ENCODE measurements around the gene FAM20A.

Gene FAM20A

DNA sequence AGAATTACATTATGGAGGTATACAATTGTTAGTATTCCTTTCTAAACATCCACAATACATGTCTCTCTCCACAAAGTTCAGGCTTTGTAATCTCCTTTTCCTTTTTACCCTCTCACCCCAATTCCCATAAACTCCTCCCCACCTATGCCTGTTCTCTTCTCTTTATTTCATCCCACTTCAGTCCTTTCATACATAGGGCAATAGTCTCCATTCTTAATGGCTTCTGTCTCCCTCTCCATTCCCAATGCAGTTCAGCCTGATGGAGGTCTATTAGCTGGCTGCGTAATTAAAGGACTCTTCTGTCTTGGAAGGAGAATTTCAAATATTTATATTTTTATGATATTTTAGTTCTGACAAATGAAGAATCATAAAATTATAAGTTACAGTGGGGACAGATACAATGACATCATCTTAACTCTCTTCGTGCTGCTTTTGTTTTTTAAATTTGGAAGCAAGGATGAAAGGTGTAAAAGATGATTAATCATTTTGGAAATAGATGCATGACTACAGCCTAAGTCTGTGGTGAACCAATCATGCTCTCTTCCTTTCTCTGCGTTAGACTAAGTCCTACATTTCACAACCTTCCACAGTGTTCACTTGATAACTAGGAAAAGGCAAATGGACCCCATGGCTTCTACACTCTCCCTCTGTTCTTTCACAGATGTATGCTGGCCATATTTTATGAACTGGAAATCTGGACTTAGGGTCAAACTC, 11.2 kb upstream of the FAM20A start:
- DNase-seq, result no peak
- intact Hi-C loops (cut with DNase I), result no loop called here

GRCh38 chr17:68611353-68612208, 10.4 kb upstream of the FAM20A start:
- intact Hi-C loops (cut with DNase I), result no loop called here
- no peak for DNase-seq

- intact Hi-C loops (cut with DNase I), result no loop called here
- DNase-seq, result no peak
These were observed 9.4 kb upstream of the FAM20A start for GRCh38 chr17:68610554-68610953.

DNA sequence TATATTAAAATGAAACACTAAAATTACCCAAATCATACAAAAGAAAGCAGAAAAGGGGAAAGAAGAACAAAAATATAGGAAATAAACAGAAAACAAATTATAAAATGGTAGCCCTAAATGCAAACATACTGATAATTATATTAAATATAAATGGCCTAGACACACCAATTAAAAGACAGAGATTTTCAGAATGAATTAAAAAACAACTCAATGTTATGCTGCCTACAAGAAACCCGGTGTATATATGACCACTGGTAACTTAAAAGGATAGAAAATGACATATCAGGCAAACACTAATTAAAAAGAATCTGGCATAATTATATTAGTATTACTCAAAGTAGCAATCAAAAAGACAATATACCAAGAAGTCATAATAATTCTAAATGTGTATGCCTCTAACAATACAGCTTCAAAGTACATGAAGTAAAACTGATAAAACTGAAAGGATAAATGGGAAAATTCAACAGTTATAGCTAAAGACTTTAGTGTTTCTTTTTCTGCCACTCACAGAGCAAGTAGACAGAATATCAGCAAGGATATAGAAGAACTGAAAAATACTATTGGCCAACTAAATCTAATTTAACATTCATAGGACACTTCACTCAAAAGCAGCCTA, 7.5 kb upstream of the FAM20A start:
- intact Hi-C loops (cut with DNase I), result no loop called here
- no peak for DNase-seq

DNA sequence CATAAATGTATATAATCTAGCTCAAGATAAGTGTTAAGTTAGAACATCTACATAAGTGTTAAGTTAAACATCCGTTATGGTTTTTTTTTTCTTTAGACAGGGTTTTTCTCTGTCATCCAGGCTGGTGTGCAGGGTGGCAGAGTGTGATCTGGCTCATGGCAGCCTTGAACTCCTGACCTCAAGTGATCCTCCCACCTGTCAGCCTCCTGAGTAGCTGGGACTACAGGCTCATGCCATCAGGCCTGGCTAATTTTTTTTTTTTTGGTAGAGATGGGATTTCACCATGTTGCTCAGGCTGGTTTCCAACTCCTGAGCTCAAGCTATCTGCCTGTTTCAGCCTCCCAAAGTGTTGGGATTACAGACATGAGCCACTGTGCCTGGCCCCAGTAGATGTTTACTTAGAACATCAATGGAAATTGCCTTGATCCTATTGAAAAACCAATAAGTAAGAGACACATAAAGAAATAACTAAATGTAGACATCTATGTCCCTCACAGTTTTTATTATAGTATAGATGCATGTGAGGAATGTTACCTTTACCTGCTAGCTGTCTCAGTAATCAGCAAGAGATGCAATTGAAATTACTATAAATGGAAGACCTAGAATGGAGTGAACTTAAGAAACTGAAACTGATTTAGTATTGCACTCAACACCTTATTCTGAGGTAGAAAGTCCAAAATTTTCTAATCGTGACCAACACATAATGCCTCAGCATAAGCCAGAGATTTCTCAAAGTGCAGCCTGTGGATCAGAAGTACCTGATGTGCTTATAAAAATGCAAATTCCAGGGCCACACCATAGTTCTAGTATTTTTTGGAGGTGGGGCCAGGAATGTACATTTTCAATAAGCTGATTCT, 5.5 kb upstream of the FAM20A start:
- no peak for DNase-seq
- intact Hi-C loops (cut with DNase I), result no loop called here

- no peak for DNase-seq
- intact Hi-C loops (cut with DNase I), result no loop called here
These were observed 4.7 kb upstream of the FAM20A start for GRCh38 chr17:68605914-68606313.

DNA sequence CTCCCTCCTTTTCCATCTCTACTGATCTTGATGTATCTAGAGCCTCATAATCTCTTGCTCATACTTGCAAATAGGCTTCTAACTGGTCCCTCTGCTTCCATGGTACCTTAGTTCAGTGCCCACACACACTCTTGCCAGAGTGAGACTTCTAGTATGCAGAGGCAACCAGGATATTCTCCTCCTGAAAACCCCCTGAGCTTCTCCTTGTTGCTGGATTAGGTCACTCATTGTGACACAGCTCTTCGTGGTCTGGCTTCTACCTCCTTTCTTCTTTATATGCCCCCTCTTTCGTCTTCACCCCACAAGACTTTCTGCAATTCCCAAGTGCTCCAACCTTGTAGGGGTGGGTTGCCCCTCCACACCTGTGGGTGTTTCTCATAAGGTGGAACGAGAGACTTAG, 2.5 kb upstream of the FAM20A start:
- intact Hi-C loops (cut with DNase I), result no loop called here
- DNase-seq, result no peak

DNA sequence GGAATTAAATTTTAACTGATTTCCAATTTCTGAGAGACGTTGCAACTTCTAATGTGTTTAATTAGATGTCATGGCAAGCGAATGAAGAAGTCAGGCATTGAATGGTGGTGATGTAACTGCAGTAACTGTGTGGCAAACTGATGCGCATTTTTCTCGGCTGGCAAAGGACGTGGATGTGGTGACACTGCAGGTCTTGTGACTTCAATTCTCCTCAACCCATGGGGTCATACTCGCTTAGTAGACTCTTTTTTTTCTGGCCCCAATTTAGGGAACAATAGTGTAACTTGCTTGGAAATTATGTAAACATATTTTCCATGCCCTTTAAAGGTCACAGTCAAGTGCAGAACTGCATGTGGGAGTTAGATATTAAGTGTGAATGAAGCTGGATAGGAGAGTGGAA, 1.9 kb upstream of the FAM20A start:
- intact Hi-C loops (cut with DNase I), result no loop called here
- peak in 1 of 42 donors; percentile 14 for DNase-seq

DNA sequence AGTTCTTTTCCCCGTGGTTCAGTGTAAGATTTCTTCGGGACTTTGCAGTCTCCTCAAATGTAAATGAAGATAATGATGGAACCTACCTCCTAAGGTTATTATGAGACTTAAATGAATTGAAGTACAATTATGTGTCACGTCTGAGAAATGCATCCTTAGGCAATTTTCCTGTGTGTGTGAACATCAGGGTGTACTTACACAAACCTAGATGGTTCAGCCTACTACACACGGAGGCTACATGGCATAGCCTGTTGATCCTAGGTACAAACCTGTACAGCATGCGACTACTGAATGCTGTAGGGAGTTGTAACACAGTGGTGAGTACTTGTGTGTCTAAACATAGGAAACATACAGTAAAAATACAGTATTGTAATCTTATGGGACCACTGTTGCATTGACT, 1.1 kb upstream of the FAM20A start:
- intact Hi-C loops (cut with DNase I), result no loop called here
- DNase-seq, result no peak

- intact Hi-C loops (cut with DNase I), result no loop called here
- DNase-seq, result peak in 1 of 42 donors; percentile 7
These were observed 560 bp upstream of the FAM20A start for GRCh38 chr17:68601565-68602288.

GRCh38 chr17:68600067-68600930, 868 bp downstream of the FAM20A start:
- DNase-seq, result peak in 15 of 42 donors; percentile 6 to 47 (median 24)
- intact Hi-C loops (cut with DNase I), result no loop called here

DNA sequence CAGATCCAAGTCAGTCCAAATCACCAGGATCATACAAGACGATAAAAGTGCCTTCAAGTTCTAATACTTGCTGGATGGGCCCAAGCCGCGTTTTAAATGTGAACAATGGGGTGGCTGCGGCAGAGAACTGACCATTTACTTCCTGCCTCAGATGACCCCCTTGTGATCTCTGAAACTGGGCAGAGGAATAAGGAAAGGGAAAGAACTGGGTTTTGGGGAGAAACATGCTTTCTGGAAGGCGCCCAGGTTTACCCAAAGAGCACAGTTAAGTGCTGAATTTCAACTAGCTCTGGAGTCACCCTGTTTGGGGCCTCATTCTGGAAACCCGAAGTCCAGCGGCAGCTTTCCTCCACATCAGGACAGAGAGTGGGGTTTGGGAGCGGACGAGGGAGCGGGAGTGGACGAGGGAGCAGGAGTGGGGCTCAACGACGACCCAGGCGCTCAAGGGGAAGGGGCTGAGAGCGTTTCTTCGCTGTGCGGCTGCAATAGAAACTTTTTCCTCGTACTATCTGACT, 1.6 kb downstream of the FAM20A start:
- DNase-seq, result no peak
- intact Hi-C loops (cut with DNase I), result no loop called here

GRCh38 chr17:68599091-68599490, 2.1 kb downstream of the FAM20A start:
- intact Hi-C loops (cut with DNase I), result no loop called here
- DNase-seq, result no peak

DNA sequence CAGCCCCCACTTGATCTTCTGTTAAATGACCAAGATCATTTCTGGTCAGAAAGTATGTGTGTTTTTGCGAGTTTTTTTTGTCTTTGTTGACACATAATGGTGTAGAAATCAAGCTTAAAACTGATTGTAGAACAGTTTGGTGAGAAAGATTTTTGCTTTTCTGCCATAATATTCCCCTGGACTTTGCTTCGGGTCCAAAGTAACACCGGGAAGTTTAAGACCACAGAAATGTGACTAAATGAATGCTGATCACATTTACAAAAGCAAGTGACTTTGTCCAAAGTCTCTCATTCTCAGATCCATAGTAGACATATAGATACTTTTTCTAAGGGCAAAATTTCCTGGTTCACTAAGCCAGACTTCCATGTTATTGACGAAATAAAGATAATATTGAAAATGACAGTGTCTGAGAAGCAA, 2.6 kb downstream of the FAM20A start:
- DNase-seq, result no peak
- intact Hi-C loops (cut with DNase I), result no loop called here

GRCh38 chr17:68598074-68598473, 3.1 kb downstream of the FAM20A start:
- no peak for DNase-seq
- intact Hi-C loops (cut with DNase I), result no loop called here

DNA sequence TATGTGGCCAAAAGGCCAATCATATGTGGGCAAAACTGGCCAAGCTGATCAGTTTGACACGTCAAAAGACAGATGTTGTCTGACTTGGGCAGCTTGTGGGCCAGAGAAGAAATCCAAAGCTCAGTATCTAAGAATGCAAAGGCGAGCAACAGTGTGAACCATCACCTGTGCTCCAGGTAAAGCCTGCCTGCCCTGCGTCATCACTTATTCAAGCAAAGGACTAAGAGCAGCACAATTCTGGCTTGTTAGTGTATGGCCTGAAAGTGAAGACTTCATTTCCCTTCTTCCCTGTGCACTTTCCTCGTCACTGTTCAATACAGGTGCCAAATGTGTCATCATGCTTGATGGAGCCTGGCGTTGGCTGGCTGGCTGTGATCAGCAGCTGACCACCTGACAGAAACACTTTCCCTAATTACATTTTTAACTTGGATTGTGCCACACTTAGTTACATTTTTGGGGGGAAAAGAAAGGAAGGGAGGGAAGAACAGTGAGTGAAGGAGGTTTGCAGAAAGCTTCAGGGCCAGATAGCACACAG, 4.7 kb downstream of the FAM20A start:
- no peak for DNase-seq
- intact Hi-C loops (cut with DNase I), result no loop called here

- no peak for DNase-seq
- intact Hi-C loops (cut with DNase I), result no loop called here
These were observed 5.2 kb downstream of the FAM20A start for GRCh38 chr17:68595986-68596385.

All from head of caudate nucleus (tissue), 42 donors.